ENCODE measurements around the gene ZBTB26. TPM values are rescaled to one million over a fixed set of nuclear protein-coding genes. Genes with fewer than 3 reads are reported as not detected.
"Not testable (repeated sequence)": the region's sequence is repeated elsewhere in the genome, so short reads cannot be mapped to it uniquely, and the experiment has no call there.

Gene ZBTB26
- total RNA-seq, 4 donors from 2014 or later: 1.6 to 6.3 (median 2.6) TPM

DNA sequence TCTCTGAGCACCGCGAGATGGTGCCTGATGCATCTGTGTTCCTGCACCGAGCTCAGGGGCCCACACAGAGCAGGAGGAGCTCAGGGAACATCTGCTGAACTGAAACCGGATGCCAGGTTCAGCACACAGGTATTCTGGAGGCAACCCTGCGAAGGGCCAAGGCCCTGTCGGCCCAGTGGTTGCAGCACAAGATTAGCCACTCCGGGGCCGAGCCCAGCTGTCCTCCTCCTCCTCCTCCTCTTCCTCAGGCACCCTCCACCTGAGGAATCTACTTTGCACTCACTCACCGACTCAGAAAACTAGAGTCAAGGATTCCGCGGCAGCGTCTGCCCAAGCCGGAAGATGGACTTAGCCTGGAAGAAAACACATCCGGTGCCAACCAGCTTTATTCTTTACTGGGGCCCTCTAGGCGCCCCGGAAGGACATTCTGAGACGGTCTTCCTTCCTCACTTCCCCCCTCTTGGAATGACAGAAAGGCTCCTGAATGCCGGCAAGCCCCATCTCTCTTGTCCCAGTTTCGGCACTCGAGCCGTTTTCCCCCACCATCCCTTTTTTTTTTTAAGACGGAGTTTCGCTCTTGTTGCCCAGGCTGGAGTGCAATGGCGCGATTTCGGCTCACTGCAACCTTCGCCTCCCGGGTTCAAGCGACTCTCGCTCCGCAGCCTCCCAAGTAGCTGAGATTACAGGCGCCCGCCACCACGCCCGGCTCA is 18.2 kb downstream of the ZBTB26 start, which contains the start of gene ZBTB6:
Gene ZBTB6 (minus strand): TSS at position 360 of the 710 bp plus-strand sequence. CDS start 1,251 bp downstream, outside the sequence.
- H3K36me3 ChIP-seq: peaks cover 0 to 14% of the 10 kb centered on the region in 2 donors
- no peaks in the 10 kb centered on the region for H3K9me3 ChIP-seq
- DNase-seq: peak; percentile 66 to 73
- H3K27me3 ChIP-seq: no peaks in the 10 kb centered on the region
- peak in 1 of 2 donors; percentile 40 for TF ChIP-seq POLR2A (IDR thresholded peaks at IDR 0.05)
- TF ChIP-seq, protein P1, sequence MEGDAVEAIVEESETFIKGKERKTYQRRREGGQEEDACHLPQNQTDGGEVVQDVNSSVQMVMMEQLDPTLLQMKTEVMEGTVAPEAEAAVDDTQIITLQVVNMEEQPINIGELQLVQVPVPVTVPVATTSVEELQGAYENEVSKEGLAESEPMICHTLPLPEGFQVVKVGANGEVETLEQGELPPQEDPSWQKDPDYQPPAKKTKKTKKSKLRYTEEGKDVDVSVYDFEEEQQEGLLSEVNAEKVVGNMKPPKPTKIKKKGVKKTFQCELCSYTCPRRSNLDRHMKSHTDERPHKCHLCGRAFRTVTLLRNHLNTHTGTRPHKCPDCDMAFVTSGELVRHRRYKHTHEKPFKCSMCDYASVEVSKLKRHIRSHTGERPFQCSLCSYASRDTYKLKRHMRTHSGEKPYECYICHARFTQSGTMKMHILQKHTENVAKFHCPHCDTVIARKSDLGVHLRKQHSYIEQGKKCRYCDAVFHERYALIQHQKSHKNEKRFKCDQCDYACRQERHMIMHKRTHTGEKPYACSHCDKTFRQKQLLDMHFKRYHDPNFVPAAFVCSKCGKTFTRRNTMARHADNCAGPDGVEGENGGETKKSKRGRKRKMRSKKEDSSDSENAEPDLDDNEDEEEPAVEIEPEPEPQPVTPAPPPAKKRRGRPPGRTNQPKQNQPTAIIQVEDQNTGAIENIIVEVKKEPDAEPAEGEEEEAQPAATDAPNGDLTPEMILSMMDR (IDR thresholded peaks at IDR 0.05 in 4 of 5, conservative IDR thresholded peaks at IDR 0.05 in 1 of 5): no peak
- intact Hi-C loops (cut with DNase I; ENCODE audit: low total_unique reads): loop anchor here (1.0 kb wide), 2 partner anchors 8 to 18 kb away; partner anchors contain the start of genes RC3H2 and ZBTB26
- in situ Hi-C loops (cut with MboI; ENCODE audit: low sequenced_read_pairs in 4 of 4): no loop called here
- peak within 1 kb of the TSS; percentile 67 to 99 (median 90) for H3K4me3 ChIP-seq
- H3K4me1 ChIP-seq: peaks cover 13 to 14% of the 10 kb centered on the region in 2 donors
- peak within 1 kb of the TSS; percentile 74 to 90 (median 83) for H3K27ac ChIP-seq
- ATAC-seq: peak; percentile 99

GRCh38 chr9:122912671-122912963 is 18.7 kb downstream of the ZBTB26 start:
- in situ Hi-C loops (cut with MboI; ENCODE audit: low sequenced_read_pairs in 4 of 4): no loop called here
- peaks cover 13 to 14% of the 10 kb centered on the region in 2 donors for H3K4me1 ChIP-seq
- peak overlapping the region; percentile 74 to 90 (median 83) for H3K27ac ChIP-seq
- DNase-seq (no peak), ATAC-seq (no peak)
- TF ChIP-seq, protein P1 (IDR thresholded peaks at IDR 0.05 in 4 of 5, conservative IDR thresholded peaks at IDR 0.05 in 1 of 5): no peak
- no peak for TF ChIP-seq POLR2A (IDR thresholded peaks at IDR 0.05)
- no peaks in the 10 kb centered on the region for H3K9me3 ChIP-seq
- peak overlapping the region; percentile 67 to 99 (median 90) for H3K4me3 ChIP-seq
- H3K27me3 ChIP-seq: no peaks in the 10 kb centered on the region
- intact Hi-C loops (cut with DNase I; ENCODE audit: low total_unique reads): no loop called here
- peaks cover 0 to 14% of the 10 kb centered on the region in 2 donors for H3K36me3 ChIP-seq

- H3K27ac ChIP-seq; H3K27me3 ChIP-seq; H3K4me3 ChIP-seq; ATAC-seq; H3K36me3 ChIP-seq; in situ Hi-C loops (cut with MboI; ENCODE audit: low sequenced_read_pairs in 4 of 4); H3K9me3 ChIP-seq; DNase-seq: not testable (repeated sequence)
- peaks cover 16 to 29% of the 10 kb centered on the region in 2 donors for H3K4me1 ChIP-seq
- intact Hi-C loops (cut with DNase I; ENCODE audit: low total_unique reads): loop anchor here (10.0 kb wide), 1 partner anchor 811 kb away; the partner anchor contains the start of gene TTLL11
Observed at GRCh38 chr9:122906122-122906521, 25.2 kb downstream of the ZBTB26 start.

- peaks cover 21 to 36% of the 10 kb centered on the region in 2 donors for H3K4me1 ChIP-seq
- in situ Hi-C loops (cut with MboI; ENCODE audit: low sequenced_read_pairs in 4 of 4) (no loop called here), intact Hi-C loops (cut with DNase I; ENCODE audit: low total_unique reads) (loop anchor here (1.0 to 10.0 kb wide), 6 partner anchors 8 to 810 kb away; partner anchors contain the start of genes PDCL, TTLL11, ZBTB26 and ZBTB6)
- H3K9me3 ChIP-seq: no peaks in the 10 kb centered on the region
- H3K27ac ChIP-seq: peak within 1 kb of the TSS; percentile 82 to 93 (median 88)
- peak; percentile 98 to 99 for DNase-seq
- H3K36me3 ChIP-seq: no peaks in the 10 kb centered on the region
- H3K4me3 ChIP-seq: peak within 1 kb of the TSS; percentile 73 to 91 (median 80)
- ATAC-seq: peak; percentile 96 to 97
- TF ChIP-seq, protein P1 (IDR thresholded peaks at IDR 0.05 in 4 of 5, conservative IDR thresholded peaks at IDR 0.05 in 1 of 5): no peak
- TF ChIP-seq POLR2A (IDR thresholded peaks at IDR 0.05): peak; percentile 96
- no peaks in the 10 kb centered on the region for H3K27me3 ChIP-seq
Observed at GRCh38 chr9:122904823-122905710, 26.2 kb downstream of the ZBTB26 start, which contains the start of gene RC3H2. Gene RC3H2 (minus strand): TSS chr9:122905359. CDS start chr9:122897509, 7,850 bp downstream.

Measured in gastrocnemius medialis (tissue), 4 donors.